Neural progenitor cell (in vitro differentiated cells): ENCODE measurements around the gene KRTAP10-9. TPM values are rescaled to one million over a fixed set of nuclear protein-coding genes. Genes with fewer than 3 reads are reported as not detected.

ENCODE experiments used
- DNase-seq: peaks from one replicate; pipeline ENCODE4 v3.0.0-alpha.2; 2016; ENCODE audit warnings: low spot score
- H2AFZ ChIP-seq: fragments of 200-600 bp; sonication (generic); replicated peaks from 2 replicates; pipeline ENCODE4 v1.6.1; 2016; ENCODE audit warnings: antibody characterized with exemption
- H3F3A ChIP-seq: fragments of 200-600 bp; sonication (generic); 2 replicates; pipeline ENCODE4 v1.6.1; 2016; ENCODE audit warnings: antibody characterized with exemption, low read depth
- H3K27ac ChIP-seq: fragments of 200-600 bp; sonication (generic); 2 replicates; pipeline ENCODE4 v1.5.1; 2016; ENCODE audit warnings: mild to moderate bottlenecking
- H3K27me3 ChIP-seq: fragments of 200-600 bp; sonication (generic); 2 replicates; pipeline ENCODE4 v1.6.1; 2016; ENCODE audit warnings: mild to moderate bottlenecking, moderate library complexity
- H3K36me3 ChIP-seq: fragments of 200-600 bp; sonication (generic); 2 replicates; pipeline ENCODE4 v1.5.1; 2016
- H3K4me1 ChIP-seq: fragments of 200-600 bp; sonication (generic); 2 replicates; pipeline ENCODE4 v1.6.1; 2016; ENCODE audit warnings: mixed run types
- H3K4me2 ChIP-seq: fragments of 200-600 bp; sonication (generic); 2 replicates; pipeline ENCODE4 v1.6.1; 2016
- H3K4me3 ChIP-seq: fragments of 200-600 bp; sonication (generic); 2 replicates; pipeline ENCODE4 v1.5.1; 2016
- H3K79me2 ChIP-seq: fragments of 200-600 bp; sonication (generic); 2 replicates; pipeline ENCODE4 v1.6.1; 2016; ENCODE audit warnings: low read depth
- H3K9ac ChIP-seq: fragments of 200-600 bp; sonication (generic); 2 replicates; pipeline ENCODE4 v1.6.1; 2016
- H3K9me3 ChIP-seq: fragments of 200-600 bp; sonication (generic); 2 replicates; pipeline ENCODE4 v1.5.1; 2016; ENCODE audit warnings: low read depth
- H4K20me1 ChIP-seq: fragments of 200-600 bp; sonication (generic); 2 replicates; pipeline ENCODE4 v1.6.1; 2016; ENCODE audit warnings: low read depth
- H3K27ac Mint-ChIP-seq: 3 replicates; pipeline ENCODE4 v1.8.0; 2021; ENCODE audit warnings: mixed read lengths
- H3K27me3 Mint-ChIP-seq: 2 replicates; pipeline ENCODE4 v1.8.0; 2022; ENCODE audit warnings: low read depth, mild to moderate bottlenecking, inconsistent platforms, moderate library complexity, mixed read lengths; ENCODE audit not compliant: insufficient read depth
- H3K36me3 Mint-ChIP-seq: 3 replicates; pipeline ENCODE4 v1.8.0; 2021; ENCODE audit warnings: mixed read lengths
- H3K4me1 Mint-ChIP-seq: 3 replicates; pipeline ENCODE4 v1.8.0; 2021; ENCODE audit warnings: mixed read lengths
- H3K4me3 Mint-ChIP-seq: 3 replicates; pipeline ENCODE4 v1.8.0; 2021; ENCODE audit warnings: mild to moderate bottlenecking, moderate library complexity, mixed read lengths
- H3K9me3 Mint-ChIP-seq: 3 replicates; pipeline ENCODE4 v1.8.0; 2020; ENCODE audit warnings: mixed read lengths
- CTCF ChIP-seq: fragments of 200-600 bp; sonication (generic); IDR thresholded peaks from 2 replicates; pipeline ENCODE4 v1.5.1; 2017; ENCODE audit warnings: antibody characterized with exemption, mild to moderate bottlenecking
- EZH2 ChIP-seq: fragments of 200-600 bp; sonication (generic); IDR thresholded peaks from 2 replicates; pipeline ENCODE4 v1.6.1; 2017; ENCODE audit warnings: antibody characterized with exemption, mild to moderate bottlenecking, moderate library complexity
- EZH2phosphoT487 ChIP-seq: fragments of 200-600 bp; sonication (generic); IDR thresholded peaks from 2 replicates; pipeline ENCODE4 v1.6.1; 2017; ENCODE audit warnings: antibody characterized with exemption
- total RNA-seq: library from RNA; depleted of rRNA; stranded (reverse); fragments of >200 nt; gene quantifications from 2 replicates; pipeline ENCODE4 v1.2.3, GENCODE V29; 2015; ENCODE audit warnings: low replicate concordance

Gene KRTAP10-9
- total RNA-seq, 1 donor from 2014 or later = not detected

GRCh38 chr21:44616591-44616926 lies 10.3 kb upstream of the KRTAP10-9 start:
- Histone ChIP-seq H3K4me1 (peaks cover 5% of the 10 kb centered on the region), H2AFZ (no peak overlapping the region), H3K27me3 (no peaks in the 10 kb centered on the region), H3K27ac (no peak overlapping the region), H3K4me2 (no peak overlapping the region), H3K9ac (no peak overlapping the region), H3K9me3 (no peaks in the 10 kb centered on the region), H3K36me3 (no peaks in the 10 kb centered on the region), H3K4me3 (no peak overlapping the region), H3F3A (no peaks in the 10 kb centered on the region), H3K79me2 (no peaks in the 10 kb centered on the region), H4K20me1 (no peaks in the 10 kb centered on the region)
- H3K27ac Mint-ChIP-seq = no peak overlapping the region
- H3K4me1 Mint-ChIP-seq = no peaks in the 10 kb centered on the region
- peaks cover 32% of the 10 kb centered on the region for H3K9me3 Mint-ChIP-seq
- no peak for DNase-seq
- H3K4me3 Mint-ChIP-seq = no peak overlapping the region
- TF ChIP-seq EZH2phosphoT487 (no peak), CTCF (no peak), EZH2 (no peak)
- peaks cover 2% of the 10 kb centered on the region for H3K27me3 Mint-ChIP-seq
- H3K36me3 Mint-ChIP-seq = no peaks in the 10 kb centered on the region

GRCh38 chr21:44617071-44617501 lies 9.8 kb upstream of the KRTAP10-9 start:
- Histone ChIP-seq H3K4me2 (no peak overlapping the region), H2AFZ (peak overlapping the region; percentile 24), H3F3A (no peaks in the 10 kb centered on the region), H3K9ac (no peak overlapping the region), H3K27ac (no peak overlapping the region), H3K27me3 (no peaks in the 10 kb centered on the region), H3K79me2 (no peaks in the 10 kb centered on the region), H3K9me3 (no peaks in the 10 kb centered on the region), H3K4me3 (no peak overlapping the region), H3K36me3 (no peaks in the 10 kb centered on the region), H4K20me1 (no peaks in the 10 kb centered on the region), H3K4me1 (peaks cover 5% of the 10 kb centered on the region)
- no peak for DNase-seq
- Mint-ChIP-seq H3K27me3 (peaks cover 2% of the 10 kb centered on the region), H3K9me3 (peaks cover 34% of the 10 kb centered on the region), H3K36me3 (no peaks in the 10 kb centered on the region), H3K27ac (no peak overlapping the region), H3K4me3 (no peak overlapping the region), H3K4me1 (no peaks in the 10 kb centered on the region)
- no peak for TF ChIP-seq CTCF
- no peak for TF ChIP-seq EZH2phosphoT487
- no peak for TF ChIP-seq EZH2

- no peak overlapping the region for H3K4me3 Mint-ChIP-seq
- H3K27ac Mint-ChIP-seq = no peak overlapping the region
- peaks cover 38% of the 10 kb centered on the region for H3K9me3 Mint-ChIP-seq
- H3F3A ChIP-seq = no peaks in the 10 kb centered on the region
- no peaks in the 10 kb centered on the region for H3K4me1 Mint-ChIP-seq
- no peaks in the 10 kb centered on the region for H4K20me1 ChIP-seq
- H3K36me3 Mint-ChIP-seq = no peaks in the 10 kb centered on the region
- no peak overlapping the region for H3K27ac ChIP-seq
- no peak overlapping the region for H3K4me2 ChIP-seq
- H3K4me3 ChIP-seq = no peak overlapping the region
- peaks cover 2% of the 10 kb centered on the region for H3K27me3 Mint-ChIP-seq
- peaks cover 6% of the 10 kb centered on the region for H3K9me3 ChIP-seq
- DNase-seq = no peak
- peaks cover 5% of the 10 kb centered on the region for H3K4me1 ChIP-seq
- TF ChIP-seq CTCF (peak; percentile 30), EZH2phosphoT487 (no peak), EZH2 (no peak)
- no peaks in the 10 kb centered on the region for H3K36me3 ChIP-seq
- no peaks in the 10 kb centered on the region for H3K27me3 ChIP-seq
- no peak overlapping the region for H3K9ac ChIP-seq
- no peak overlapping the region for H2AFZ ChIP-seq
- no peaks in the 10 kb centered on the region for H3K79me2 ChIP-seq
Observed at GRCh38 chr21:44618504-44618903, 8.4 kb upstream of the KRTAP10-9 start.
